Measurements from ENCODE around the gene PUSL1. TPM values are rescaled to one million over a fixed set of nuclear protein-coding genes. Genes with fewer than 3 reads are reported as not detected.

The PUSL1 gene
- polyA plus RNA-seq, 2 of the 4 experiments (the other 2 are of a cell fraction), result 7.4 to 14.6 TPM

- Histone ChIP-seq H3K27ac (no peak overlapping the region), H3K4me2 (no peak overlapping the region), H3K9me3 (no peaks in the 10 kb centered on the region), H3K4me3 (no peak overlapping the region), H3K4me1 (peaks cover 33% of the 10 kb centered on the region)
- 100% methylated on average over 4 of the region's 31 CpGs for WGBS (ENCODE audit: missing lambda C conversion rate)
- ChIA-PET POLR2A (no interaction called here), CTCF (interaction anchor here (1.4 to 1.5 kb wide), 2 partner anchors 8 to 181 kb away, joined by 4 read pairs; no protein-coding TSS in a partner anchor)
- ATAC-seq (no peak), DNase-seq (ENCODE audit: low read depth in 1 of 2, low spot score in 1 of 2) (no peak), FAIRE-seq (no peak)
- TF ChIP-seq NR3C1 (IDR thresholded peaks at IDR 0.05) (no peak), KDM1A (IDR thresholded peaks at IDR 0.05; ENCODE audit: low read depth) (no peak), EP300 (IDR thresholded peaks at IDR 0.05) (no peak), POLR2AphosphoS2 (conservative IDR thresholded peaks at IDR 0.05; ENCODE audit: low read length) (no peak), POLR2A (IDR thresholded peaks at IDR 0.05; ENCODE audit: low read length) (no peak), MAFK (IDR thresholded peaks at IDR 0.05; ENCODE audit: partially characterized antibody) (no peak), FOSL2 (IDR thresholded peaks at IDR 0.05) (no peak), FOSL2 (CRISPR knock-in tag; IDR thresholded peaks at IDR 0.05) (no peak), RARB (CRISPR knock-in tag; IDR thresholded peaks at IDR 0.05) (no peak), RFX5 (IDR thresholded peaks at IDR 0.05) (no peak), JUN (IDR thresholded peaks at IDR 0.05) (no peak), EHF (CRISPR knock-in tag; IDR thresholded peaks at IDR 0.05) (no peak), CTCF (IDR thresholded peaks at IDR 0.05) (no peak), HOXA7 (CRISPR knock-in tag; IDR thresholded peaks at IDR 0.05) (no peak), FOXS1 (CRISPR knock-in tag; IDR thresholded peaks at IDR 0.05) (no peak)
- TF ChIP-seq, protein P1, sequence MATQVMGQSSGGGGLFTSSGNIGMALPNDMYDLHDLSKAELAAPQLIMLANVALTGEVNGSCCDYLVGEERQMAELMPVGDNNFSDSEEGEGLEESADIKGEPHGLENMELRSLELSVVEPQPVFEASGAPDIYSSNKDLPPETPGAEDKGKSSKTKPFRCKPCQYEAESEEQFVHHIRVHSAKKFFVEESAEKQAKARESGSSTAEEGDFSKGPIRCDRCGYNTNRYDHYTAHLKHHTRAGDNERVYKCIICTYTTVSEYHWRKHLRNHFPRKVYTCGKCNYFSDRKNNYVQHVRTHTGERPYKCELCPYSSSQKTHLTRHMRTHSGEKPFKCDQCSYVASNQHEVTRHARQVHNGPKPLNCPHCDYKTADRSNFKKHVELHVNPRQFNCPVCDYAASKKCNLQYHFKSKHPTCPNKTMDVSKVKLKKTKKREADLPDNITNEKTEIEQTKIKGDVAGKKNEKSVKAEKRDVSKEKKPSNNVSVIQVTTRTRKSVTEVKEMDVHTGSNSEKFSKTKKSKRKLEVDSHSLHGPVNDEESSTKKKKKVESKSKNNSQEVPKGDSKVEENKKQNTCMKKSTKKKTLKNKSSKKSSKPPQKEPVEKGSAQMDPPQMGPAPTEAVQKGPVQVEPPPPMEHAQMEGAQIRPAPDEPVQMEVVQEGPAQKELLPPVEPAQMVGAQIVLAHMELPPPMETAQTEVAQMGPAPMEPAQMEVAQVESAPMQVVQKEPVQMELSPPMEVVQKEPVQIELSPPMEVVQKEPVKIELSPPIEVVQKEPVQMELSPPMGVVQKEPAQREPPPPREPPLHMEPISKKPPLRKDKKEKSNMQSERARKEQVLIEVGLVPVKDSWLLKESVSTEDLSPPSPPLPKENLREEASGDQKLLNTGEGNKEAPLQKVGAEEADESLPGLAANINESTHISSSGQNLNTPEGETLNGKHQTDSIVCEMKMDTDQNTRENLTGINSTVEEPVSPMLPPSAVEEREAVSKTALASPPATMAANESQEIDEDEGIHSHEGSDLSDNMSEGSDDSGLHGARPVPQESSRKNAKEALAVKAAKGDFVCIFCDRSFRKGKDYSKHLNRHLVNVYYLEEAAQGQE (IDR thresholded peaks at IDR 0.05), result no peak
- TF ChIP-seq, protein P2, sequence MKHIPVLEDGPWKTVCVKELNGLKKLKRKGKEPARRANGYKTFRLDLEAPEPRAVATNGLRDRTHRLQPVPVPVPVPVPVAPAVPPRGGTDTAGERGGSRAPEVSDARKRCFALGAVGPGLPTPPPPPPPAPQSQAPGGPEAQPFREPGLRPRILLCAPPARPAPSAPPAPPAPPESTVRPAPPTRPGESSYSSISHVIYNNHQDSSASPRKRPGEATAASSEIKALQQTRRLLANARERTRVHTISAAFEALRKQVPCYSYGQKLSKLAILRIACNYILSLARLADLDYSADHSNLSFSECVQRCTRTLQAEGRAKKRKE (CRISPR knock-in tag; IDR thresholded peaks at IDR 0.05; ENCODE audit: low read depth), result no peak
Observed at GRCh38 chr1:1302951-1303509, 5.4 kb upstream of the PUSL1 start.

DNA sequence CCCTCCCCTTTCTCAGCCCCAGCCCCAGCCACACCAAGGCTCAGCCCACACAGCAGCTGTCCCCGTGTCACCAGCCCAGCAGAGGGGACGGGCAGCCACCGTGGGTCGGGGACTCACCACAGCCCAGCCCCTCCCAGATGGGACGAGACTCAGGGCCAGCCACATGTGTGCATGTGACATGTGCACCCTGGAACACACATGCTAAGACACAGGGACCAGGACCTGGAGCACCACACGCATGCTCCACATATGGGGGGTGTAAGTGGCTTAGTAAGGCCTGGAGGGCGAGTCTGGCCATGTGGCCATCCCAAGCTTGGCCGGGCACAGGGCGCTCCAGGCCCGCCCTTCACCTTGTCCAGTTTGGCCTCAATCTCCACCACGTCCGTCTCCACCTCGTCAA is 4.7 kb upstream of the PUSL1 start:
- no peaks in the 10 kb centered on the region for H3K9me3 ChIP-seq
- no peak overlapping the region for H3K4me2 ChIP-seq
- peaks cover 33% of the 10 kb centered on the region for H3K4me1 ChIP-seq
- WGBS (ENCODE audit: missing lambda C conversion rate), result 91% methylated on average over 5 of the region's 13 CpGs
- no peak for TF ChIP-seq NR3C1 (IDR thresholded peaks at IDR 0.05)
- TF ChIP-seq HOXB13 (CRISPR knock-in tag; IDR thresholded peaks at IDR 0.05; ENCODE audit: low read depth), result no peak
- TF ChIP-seq RCOR1 (IDR thresholded peaks at IDR 0.05; ENCODE audit: low read depth, low read length), result no peak
- no peak for TF ChIP-seq TP53 (CRISPR knock-in tag; IDR thresholded peaks at IDR 0.05)
- TF ChIP-seq HEYL (CRISPR knock-in tag; IDR thresholded peaks at IDR 0.05), result no peak
- TF ChIP-seq KDM5A (IDR thresholded peaks at IDR 0.05), result no peak
- ATAC-seq, result no peak
- DNase-seq (ENCODE audit: low read depth in 1 of 2, low spot score in 1 of 2), result no peak
- peak overlapping the region in 1 of 2 experiments; percentile 95; a peak in 3 of 6 replicates for H3K27ac ChIP-seq
- FAIRE-seq, result no peak
- ChIA-PET POLR2A (no interaction called here), CTCF (interaction anchor here (0.6 to 1.4 kb wide), 2 partner anchors 12 to 182 kb away, joined by 3 to 4 read pairs; no protein-coding TSS in a partner anchor)
- no peak overlapping the region for H3K4me3 ChIP-seq
